ENCODE data around the gene JAZF1.

Gene JAZF1

DNA sequence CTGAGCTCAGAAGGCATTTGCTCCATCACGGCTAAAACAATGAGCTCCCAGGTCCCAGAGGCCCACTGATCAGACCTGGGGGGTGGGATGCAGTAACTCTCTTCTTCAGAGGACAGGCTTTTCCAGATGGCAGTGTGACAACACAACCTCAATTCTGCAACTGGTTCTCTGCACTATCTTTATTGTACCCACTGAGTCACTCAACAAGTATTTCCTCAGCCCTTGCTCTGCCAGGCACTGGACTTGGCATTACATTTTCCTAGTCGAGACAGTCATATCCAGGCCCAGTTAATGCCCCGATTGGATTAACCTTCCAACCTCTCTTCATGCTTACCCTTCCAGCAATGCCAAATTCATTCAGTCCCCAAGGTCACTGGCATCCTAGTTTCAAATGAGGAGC is 72.6 kb downstream of the JAZF1 start (continued):
- TF ChIP-seq ZFP30 (CRISPR knock-in tag; IDR thresholded peaks at IDR 0.05) (no peak), ESRRG (CRISPR knock-in tag; IDR thresholded peaks at IDR 0.05) (no peak)

- TF ChIP-seq, protein P1, sequence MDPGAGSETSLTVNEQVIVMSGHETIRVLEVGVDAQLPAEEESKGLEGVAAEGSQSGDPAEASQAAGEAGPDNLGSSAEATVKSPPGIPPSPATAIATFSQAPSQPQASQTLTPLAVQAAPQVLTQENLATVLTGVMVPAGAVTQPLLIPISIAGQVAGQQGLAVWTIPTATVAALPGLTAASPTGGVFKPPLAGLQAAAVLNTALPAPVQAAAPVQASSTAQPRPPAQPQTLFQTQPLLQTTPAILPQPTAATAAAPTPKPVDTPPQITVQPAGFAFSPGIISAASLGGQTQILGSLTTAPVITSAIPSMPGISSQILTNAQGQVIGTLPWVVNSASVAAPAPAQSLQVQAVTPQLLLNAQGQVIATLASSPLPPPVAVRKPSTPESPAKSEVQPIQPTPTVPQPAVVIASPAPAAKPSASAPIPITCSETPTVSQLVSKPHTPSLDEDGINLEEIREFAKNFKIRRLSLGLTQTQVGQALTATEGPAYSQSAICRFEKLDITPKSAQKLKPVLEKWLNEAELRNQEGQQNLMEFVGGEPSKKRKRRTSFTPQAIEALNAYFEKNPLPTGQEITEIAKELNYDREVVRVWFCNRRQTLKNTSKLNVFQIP (CRISPR knock-in tag; IDR thresholded peaks at IDR 0.05; ENCODE audit: borderline replicate concordance, low read depth): no peak
- TF ChIP-seq ISL1 (CRISPR knock-in tag; IDR thresholded peaks at IDR 0.05): no peak
- TF ChIP-seq ESRRG (CRISPR knock-in tag; IDR thresholded peaks at IDR 0.05): no peak
- TF ChIP-seq ARNTL (CRISPR knock-in tag; IDR thresholded peaks at IDR 0.05; ENCODE audit: borderline replicate concordance, low read depth): no peak
- TF ChIP-seq PPARA (CRISPR knock-in tag; IDR thresholded peaks at IDR 0.05; ENCODE audit: borderline replicate concordance): no peak
- no peak for TF ChIP-seq RARB (CRISPR knock-in tag; IDR thresholded peaks at IDR 0.05)
- TF ChIP-seq TOX (CRISPR knock-in tag; IDR thresholded peaks at IDR 0.05; ENCODE audit: borderline replicate concordance): no peak
- TF ChIP-seq CSDC2 (CRISPR knock-in tag; IDR thresholded peaks at IDR 0.05): no peak
- no peak for TF ChIP-seq TCF4 (CRISPR knock-in tag; IDR thresholded peaks at IDR 0.05; ENCODE audit: borderline replicate concordance)
- TF ChIP-seq, protein P2, sequence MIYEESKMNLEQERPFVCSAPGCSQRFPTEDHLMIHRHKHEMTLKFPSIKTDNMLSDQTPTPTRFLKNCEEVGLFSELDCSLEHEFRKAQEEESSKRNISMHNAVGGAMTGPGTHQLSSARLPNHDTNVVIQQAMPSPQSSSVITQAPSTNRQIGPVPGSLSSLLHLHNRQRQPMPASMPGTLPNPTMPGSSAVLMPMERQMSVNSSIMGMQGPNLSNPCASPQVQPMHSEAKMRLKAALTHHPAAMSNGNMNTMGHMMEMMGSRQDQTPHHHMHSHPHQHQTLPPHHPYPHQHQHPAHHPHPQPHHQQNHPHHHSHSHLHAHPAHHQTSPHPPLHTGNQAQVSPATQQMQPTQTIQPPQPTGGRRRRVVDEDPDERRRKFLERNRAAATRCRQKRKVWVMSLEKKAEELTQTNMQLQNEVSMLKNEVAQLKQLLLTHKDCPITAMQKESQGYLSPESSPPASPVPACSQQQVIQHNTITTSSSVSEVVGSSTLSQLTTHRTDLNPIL (CRISPR knock-in tag; IDR thresholded peaks at IDR 0.05; ENCODE audit: low read depth): no peak
- TF ChIP-seq OSR1 (CRISPR knock-in tag; IDR thresholded peaks at IDR 0.05): no peak
- TF ChIP-seq, protein P3, sequence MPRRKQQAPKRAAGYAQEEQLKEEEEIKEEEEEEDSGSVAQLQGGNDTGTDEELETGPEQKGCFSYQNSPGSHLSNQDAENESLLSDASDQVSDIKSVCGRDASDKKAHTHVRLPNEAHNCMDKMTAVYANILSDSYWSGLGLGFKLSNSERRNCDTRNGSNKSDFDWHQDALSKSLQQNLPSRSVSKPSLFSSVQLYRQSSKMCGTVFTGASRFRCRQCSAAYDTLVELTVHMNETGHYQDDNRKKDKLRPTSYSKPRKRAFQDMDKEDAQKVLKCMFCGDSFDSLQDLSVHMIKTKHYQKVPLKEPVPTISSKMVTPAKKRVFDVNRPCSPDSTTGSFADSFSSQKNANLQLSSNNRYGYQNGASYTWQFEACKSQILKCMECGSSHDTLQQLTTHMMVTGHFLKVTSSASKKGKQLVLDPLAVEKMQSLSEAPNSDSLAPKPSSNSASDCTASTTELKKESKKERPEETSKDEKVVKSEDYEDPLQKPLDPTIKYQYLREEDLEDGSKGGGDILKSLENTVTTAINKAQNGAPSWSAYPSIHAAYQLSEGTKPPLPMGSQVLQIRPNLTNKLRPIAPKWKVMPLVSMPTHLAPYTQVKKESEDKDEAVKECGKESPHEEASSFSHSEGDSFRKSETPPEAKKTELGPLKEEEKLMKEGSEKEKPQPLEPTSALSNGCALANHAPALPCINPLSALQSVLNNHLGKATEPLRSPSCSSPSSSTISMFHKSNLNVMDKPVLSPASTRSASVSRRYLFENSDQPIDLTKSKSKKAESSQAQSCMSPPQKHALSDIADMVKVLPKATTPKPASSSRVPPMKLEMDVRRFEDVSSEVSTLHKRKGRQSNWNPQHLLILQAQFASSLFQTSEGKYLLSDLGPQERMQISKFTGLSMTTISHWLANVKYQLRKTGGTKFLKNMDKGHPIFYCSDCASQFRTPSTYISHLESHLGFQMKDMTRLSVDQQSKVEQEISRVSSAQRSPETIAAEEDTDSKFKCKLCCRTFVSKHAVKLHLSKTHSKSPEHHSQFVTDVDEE (CRISPR knock-in tag; IDR thresholded peaks at IDR 0.05): no peak
- TF ChIP-seq ZFP30 (CRISPR knock-in tag; IDR thresholded peaks at IDR 0.05): no peak
- no peak for TF ChIP-seq GLIS3 (CRISPR knock-in tag; IDR thresholded peaks at IDR 0.05)
- peak; percentile 59 for ATAC-seq
Measured at GRCh38 chr7:28106321-28106829, 74.2 kb downstream of the JAZF1 start.

GRCh38 chr7:28105234-28105633 is 75.4 kb downstream of the JAZF1 start:
- ATAC-seq: no peak
- TF ChIP-seq, protein P2 (CRISPR knock-in tag; IDR thresholded peaks at IDR 0.05; ENCODE audit: low read depth): no peak
- TF ChIP-seq BACH2 (CRISPR knock-in tag; IDR thresholded peaks at IDR 0.05; ENCODE audit: borderline replicate concordance) (no peak), ESRRG (CRISPR knock-in tag; IDR thresholded peaks at IDR 0.05) (no peak), CSDC2 (CRISPR knock-in tag; IDR thresholded peaks at IDR 0.05) (no peak), TCF4 (CRISPR knock-in tag; IDR thresholded peaks at IDR 0.05; ENCODE audit: borderline replicate concordance) (no peak), CSRNP3 (CRISPR knock-in tag; IDR thresholded peaks at IDR 0.05) (no peak), ZFP3 (CRISPR knock-in tag; IDR thresholded peaks at IDR 0.05) (no peak), ZNF8 (CRISPR knock-in tag; IDR thresholded peaks at IDR 0.05) (no peak)
- TF ChIP-seq, protein P3 (CRISPR knock-in tag; IDR thresholded peaks at IDR 0.05): no peak
